Measurements from ENCODE around the gene TESK1.

GRCh38 chr9:35562895-35563780 lies 41.9 kb upstream of the TESK1 start:
- TF ChIP-seq, protein P1, sequence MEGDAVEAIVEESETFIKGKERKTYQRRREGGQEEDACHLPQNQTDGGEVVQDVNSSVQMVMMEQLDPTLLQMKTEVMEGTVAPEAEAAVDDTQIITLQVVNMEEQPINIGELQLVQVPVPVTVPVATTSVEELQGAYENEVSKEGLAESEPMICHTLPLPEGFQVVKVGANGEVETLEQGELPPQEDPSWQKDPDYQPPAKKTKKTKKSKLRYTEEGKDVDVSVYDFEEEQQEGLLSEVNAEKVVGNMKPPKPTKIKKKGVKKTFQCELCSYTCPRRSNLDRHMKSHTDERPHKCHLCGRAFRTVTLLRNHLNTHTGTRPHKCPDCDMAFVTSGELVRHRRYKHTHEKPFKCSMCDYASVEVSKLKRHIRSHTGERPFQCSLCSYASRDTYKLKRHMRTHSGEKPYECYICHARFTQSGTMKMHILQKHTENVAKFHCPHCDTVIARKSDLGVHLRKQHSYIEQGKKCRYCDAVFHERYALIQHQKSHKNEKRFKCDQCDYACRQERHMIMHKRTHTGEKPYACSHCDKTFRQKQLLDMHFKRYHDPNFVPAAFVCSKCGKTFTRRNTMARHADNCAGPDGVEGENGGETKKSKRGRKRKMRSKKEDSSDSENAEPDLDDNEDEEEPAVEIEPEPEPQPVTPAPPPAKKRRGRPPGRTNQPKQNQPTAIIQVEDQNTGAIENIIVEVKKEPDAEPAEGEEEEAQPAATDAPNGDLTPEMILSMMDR (IDR thresholded peaks at IDR 0.05): no peak
- no peak for TF ChIP-seq POLR2AphosphoS5 (IDR thresholded peaks at IDR 0.05; ENCODE audit: insufficient read depth in 1 of 2, low read depth in 1 of 2)
